Osteoblast (primary cell): ENCODE results near the gene TIAM2. TPM values are rescaled to one million over a fixed set of nuclear protein-coding genes. Genes with fewer than 3 reads are reported as not detected.

Experiments
- DNase-seq: peaks from one replicate; pipeline ENCODE4 v3.0.0; 2011; ENCODE audit warnings: low spot score, mixed read lengths; ENCODE audit not compliant: insufficient read length; ENCODE audit errors: missing footprints
- H2AFZ ChIP-seq: 2 replicates; pipeline ENCODE4 v1.6.0; 2011; ENCODE audit warnings: mild to moderate bottlenecking, low read length
- H3K27ac ChIP-seq: 2 replicates; pipeline ENCODE4 v1.5.1; 2011; ENCODE audit warnings: mild to moderate bottlenecking, low read depth, low read length, moderate library complexity
- H3K27me3 ChIP-seq: 2 replicates; pipeline ENCODE4 v1.6.0; 2012; ENCODE audit warnings: mild to moderate bottlenecking, control low read depth, inconsistent platforms, low read length, moderate library complexity; ENCODE audit not compliant: insufficient read depth
- H3K36me3 ChIP-seq: 2 replicates; pipeline ENCODE4 v1.5.1; 2011; ENCODE audit warnings: mild to moderate bottlenecking, low read length, control low read depth, moderate library complexity; ENCODE audit not compliant: insufficient read depth
- H3K4me1 ChIP-seq: 2 replicates; pipeline ENCODE4 v1.5.1; 2011; ENCODE audit warnings: mild to moderate bottlenecking, low read length, control low read depth, moderate library complexity; ENCODE audit not compliant: insufficient read depth
- H3K4me2 ChIP-seq: 2 replicates; pipeline ENCODE4 v1.6.0; 2011; ENCODE audit warnings: mild to moderate bottlenecking, low read length; ENCODE audit not compliant: insufficient read depth
- H3K4me3 ChIP-seq: fragments of 200-600 bp; sonication (generic); 3 replicates; pipeline ENCODE4 v1.5.1; 2012; ENCODE audit warnings: mild to moderate bottlenecking, low read length, inconsistent platforms; ENCODE audit not compliant: insufficient read depth
- H3K79me2 ChIP-seq: 2 replicates; pipeline ENCODE4 v1.6.0; 2012; ENCODE audit warnings: mild to moderate bottlenecking, low read length, control low read depth, inconsistent platforms; ENCODE audit not compliant: insufficient read depth
- H3K9me3 ChIP-seq: 2 replicates; pipeline ENCODE4 v1.5.1; 2011; ENCODE audit warnings: low read depth, low read length, control low read depth
- H4K20me1 ChIP-seq: 2 replicates; pipeline ENCODE4 v1.6.0; 2012; ENCODE audit warnings: mild to moderate bottlenecking, low read length, control low read depth; ENCODE audit not compliant: insufficient read depth
- CTCF ChIP-seq: IDR thresholded peaks from 2 replicates; pipeline ENCODE4 v1.5.1; 2011; ENCODE audit warnings: mild to moderate bottlenecking, low read depth, low read length, moderate library complexity; ENCODE audit errors: extremely low read depth
- total RNA-seq: library from RNA; depleted of rRNA; stranded (reverse); fragments of >200 nt; gene quantifications from 2 replicates; pipeline ENCODE4 v1.2.3, GENCODE V29; 2012

The TIAM2 gene
- total RNA-seq, 1 donor: 31.8 TPM

DNA sequence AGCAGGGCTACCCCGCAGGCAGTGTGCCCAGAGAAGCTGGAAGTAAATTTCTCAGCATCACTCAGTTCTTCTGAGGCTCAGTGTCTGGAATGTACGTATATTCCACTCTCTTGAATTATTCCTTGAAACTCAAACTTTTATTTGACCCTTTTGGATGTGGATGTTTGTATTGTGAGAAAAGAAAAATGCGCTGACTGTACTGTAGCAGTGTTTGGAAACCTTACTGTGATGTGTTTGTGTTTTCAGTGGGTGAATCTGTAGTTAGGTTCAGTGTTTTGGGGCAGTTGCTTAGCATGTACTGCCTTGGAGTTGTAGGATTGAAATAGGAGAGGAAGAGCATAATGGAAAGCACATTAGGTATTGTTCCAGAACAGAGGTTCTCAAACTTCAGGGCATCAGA, 13.5 kb downstream of the TIAM2 start:
- no peak for TF ChIP-seq CTCF
- no peak for DNase-seq
- Histone ChIP-seq H3K79me2 (peaks cover 11% of the 10 kb centered on the region), H2AFZ (no peak overlapping the region), H3K27ac (no peak overlapping the region), H3K27me3 (no peaks in the 10 kb centered on the region), H3K9me3 (no peaks in the 10 kb centered on the region), H3K4me1 (peaks cover 15% of the 10 kb centered on the region), H3K4me3 (no peak overlapping the region), H3K36me3 (no peaks in the 10 kb centered on the region), H4K20me1 (no peaks in the 10 kb centered on the region), H3K4me2 (no peak overlapping the region)

- peak; percentile 78 for DNase-seq
- Histone ChIP-seq H3K79me2 (peaks cover 7% of the 10 kb centered on the region), H3K36me3 (no peaks in the 10 kb centered on the region), H4K20me1 (no peaks in the 10 kb centered on the region), H3K27me3 (no peaks in the 10 kb centered on the region), H3K27ac (peak overlapping the region; percentile 78), H3K9me3 (no peaks in the 10 kb centered on the region), H3K4me3 (peak overlapping the region; percentile 68), H2AFZ (peak overlapping the region; percentile 86), H3K4me1 (peaks cover 38% of the 10 kb centered on the region), H3K4me2 (peak overlapping the region; percentile 91)
- TF ChIP-seq CTCF: no peak
Observed at GRCh38 chr6:155010940-155011339, 15.8 kb downstream of the TIAM2 start.

DNA sequence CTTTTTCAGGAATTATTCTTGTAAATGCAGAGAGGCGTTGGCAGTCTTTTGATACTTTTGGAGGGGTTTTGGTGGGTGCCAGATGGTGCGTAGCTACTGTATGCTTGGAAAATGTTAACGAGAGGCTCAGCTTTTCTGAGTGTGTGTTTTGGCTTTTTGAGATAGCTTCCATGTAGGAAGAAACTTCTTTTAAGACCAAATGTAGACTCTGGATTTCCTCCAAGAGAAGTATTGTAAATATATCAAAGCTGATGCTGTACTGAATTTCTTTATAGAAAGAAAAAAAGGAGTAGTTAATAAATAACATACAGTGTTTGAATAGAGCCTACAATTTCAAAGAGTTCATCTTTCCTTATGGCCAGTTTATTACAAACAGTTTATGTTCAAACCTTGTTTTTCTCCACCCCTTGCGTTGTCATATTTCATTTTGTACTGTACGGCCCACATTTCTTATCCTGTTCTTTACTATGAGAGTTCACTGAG, 16.7 kb downstream of the TIAM2 start:
- peaks cover 7% of the 10 kb centered on the region for H3K79me2 ChIP-seq
- peak overlapping the region; percentile 68 for H3K4me3 ChIP-seq
- H3K27ac ChIP-seq: peak overlapping the region; percentile 78
- H3K36me3 ChIP-seq: no peaks in the 10 kb centered on the region
- no peak for TF ChIP-seq CTCF
- H3K4me1 ChIP-seq: peaks cover 42% of the 10 kb centered on the region
- no peaks in the 10 kb centered on the region for H3K27me3 ChIP-seq
- peak overlapping the region; percentile 91 for H3K4me2 ChIP-seq
- peak overlapping the region; percentile 86 for H2AFZ ChIP-seq
- no peak for DNase-seq
- no peaks in the 10 kb centered on the region for H4K20me1 ChIP-seq
- no peaks in the 10 kb centered on the region for H3K9me3 ChIP-seq

DNA sequence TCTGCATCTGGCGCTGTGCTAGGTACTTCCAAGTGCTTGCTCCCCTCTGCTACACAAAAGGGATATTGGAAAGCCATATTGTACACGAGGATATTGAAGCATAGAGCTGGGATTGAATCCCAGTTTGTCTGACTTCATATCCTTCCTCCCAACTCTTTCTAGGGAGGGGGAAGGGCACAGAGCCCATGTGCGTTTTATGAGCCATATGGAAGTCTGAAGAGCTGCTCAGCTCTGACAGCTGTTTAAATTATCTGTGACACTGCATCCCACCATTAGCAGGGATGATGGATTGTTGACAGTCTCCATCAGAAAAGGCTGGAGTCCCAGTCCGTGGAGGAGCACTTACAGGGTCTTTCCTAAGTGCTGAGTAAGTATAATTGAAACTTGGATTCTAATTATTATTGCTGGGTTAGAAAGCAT, 18.4 kb downstream of the TIAM2 start:
- Histone ChIP-seq H4K20me1 (no peaks in the 10 kb centered on the region), H3K4me3 (no peak overlapping the region), H2AFZ (peak overlapping the region; percentile 53), H3K27me3 (no peaks in the 10 kb centered on the region), H3K27ac (no peak overlapping the region), H3K4me1 (peaks cover 42% of the 10 kb centered on the region), H3K4me2 (no peak overlapping the region), H3K36me3 (no peaks in the 10 kb centered on the region), H3K9me3 (no peaks in the 10 kb centered on the region), H3K79me2 (peaks cover 7% of the 10 kb centered on the region)
- DNase-seq: no peak
- no peak for TF ChIP-seq CTCF
